Measurements from ENCODE around the gene PRKACG.
A peak's percentile ranks its signal among the peaks of the same experiment; 100 is the strongest.
"Not testable (repeated sequence)": the region's sequence is repeated elsewhere in the genome, so short reads cannot be mapped to it uniquely, and the experiment has no call there.

PRKACG gene

GRCh38 chr9:69023650-69024049 is 9.7 kb upstream of the PRKACG start:
- no peak for DNase-seq

- no peak for DNase-seq
Measured at GRCh38 chr9:69020301-69021145, 6.6 kb upstream of the PRKACG start.

GRCh38 chr9:69019808-69020207 is 5.9 kb upstream of the PRKACG start:
- DNase-seq: no peak

- DNase-seq: no peak
Measured at GRCh38 chr9:69018737-69019136, 4.8 kb upstream of the PRKACG start.

- DNase-seq: no peak
Measured at GRCh38 chr9:69016191-69017096, 2.5 kb upstream of the PRKACG start.

GRCh38 chr9:69013382-69013727 is 558 bp downstream of the PRKACG start:
- no peak for DNase-seq

GRCh38 chr9:69012696-69013381 is 1.1 kb downstream of the PRKACG start:
- DNase-seq: no peak

- DNase-seq: no peak
Measured at GRCh38 chr9:69009708-69010107, 4.2 kb downstream of the PRKACG start.

- no peak for DNase-seq
Measured at GRCh38 chr9:69004836-69005235, 9.1 kb downstream of the PRKACG start.

- no peak for DNase-seq
Measured at GRCh38 chr9:69003051-69003450, 10.9 kb downstream of the PRKACG start.

- no peak for DNase-seq
Measured at GRCh38 chr9:69001921-69002320, 12.0 kb downstream of the PRKACG start.

GRCh38 chr9:68999393-69000105 is 14.4 kb downstream of the PRKACG start:
- DNase-seq: peak; percentile 44 to 54

- no peak for DNase-seq
Measured at GRCh38 chr9:68998812-68999211, 15.1 kb downstream of the PRKACG start.

- DNase-seq: no peak
Measured at GRCh38 chr9:68998385-68998784, 15.5 kb downstream of the PRKACG start.

- no peak for DNase-seq
Measured at GRCh38 chr9:68997666-68998065, 16.2 kb downstream of the PRKACG start.

- DNase-seq: no peak
Measured at GRCh38 chr9:68996462-68996861, 17.5 kb downstream of the PRKACG start.

- no peak for DNase-seq
Measured at GRCh38 chr9:68995776-68996175, 18.1 kb downstream of the PRKACG start.

GRCh38 chr9:68991457-68991856 is 22.5 kb downstream of the PRKACG start:
- DNase-seq: no peak

- DNase-seq: not testable (repeated sequence)
Measured at GRCh38 chr9:68986949-68987348, 27.0 kb downstream of the PRKACG start.

GRCh38 chr9:68983522-68984424 is 30.1 kb downstream of the PRKACG start:
- DNase-seq: no peak

GRCh38 chr9:68983008-68983411 is 30.9 kb downstream of the PRKACG start:
- no peak for DNase-seq

GRCh38 chr9:68981789-68982188 is 32.1 kb downstream of the PRKACG start:
- no peak for DNase-seq

Data from activated CD4-positive, alpha-beta T cell treated with anti-CD3 and anti-CD28 coated beads, Interleukin-2, amount 50 U/mL, for 4 hours (primary cell).